Measurements from ENCODE around the gene ENPP6. TPM values are rescaled to one million over a fixed set of nuclear protein-coding genes. Genes with fewer than 3 reads are reported as not detected.

Gene ENPP6
- total and polyA plus RNA-seq, 2 of the 13 experiments (the other 11 are each of a cell fraction or from before 2014, with no cell fraction given), result not detected

DNA sequence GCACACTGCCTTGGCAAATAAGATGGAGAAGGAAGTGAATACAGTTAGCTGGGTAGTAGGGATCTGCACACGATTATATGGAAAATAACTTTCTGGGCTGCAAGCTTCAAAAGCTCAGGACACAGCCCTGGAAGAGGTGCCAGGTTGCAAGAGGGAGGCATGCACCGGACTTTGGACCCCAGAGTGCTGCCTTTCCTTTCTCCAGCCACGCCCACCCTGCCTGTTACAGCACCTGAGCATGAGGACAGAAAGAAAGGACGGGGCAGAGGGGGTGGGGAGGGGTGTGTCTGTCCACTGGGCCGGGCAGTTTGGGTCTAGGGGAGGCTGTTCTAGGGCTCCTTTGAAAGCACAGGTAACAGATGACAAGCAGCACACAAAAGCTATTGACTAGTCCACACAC lies 152.8 kb downstream of the ENPP6 start:
- Histone ChIP-seq H2AFZ (ENCODE audit: low read length) (no peak overlapping the region), H4K20me1 (ENCODE audit: insufficient read depth, low read length) (no peaks in the 10 kb centered on the region), H3K36me3 (replicated peaks in 1 of 2; ENCODE audit: control insufficient read depth in 1 of 2, insufficient read depth in 2 of 2, low read length in 2 of 2) (no peaks in the 10 kb centered on the region), H3K9me3 (ENCODE audit: low read length) (no peaks in the 10 kb centered on the region), H3K27me3 (ENCODE audit: control insufficient read depth in 1 of 2, insufficient read depth in 2 of 2, low read length in 2 of 2) (no peaks in the 10 kb centered on the region; a peak in 1 of 5 replicates), H3K4me1 (ENCODE audit: insufficient read depth, low read length) (peaks cover 30% of the 10 kb centered on the region), H3K4me2 (ENCODE audit: low read depth, low read length) (peak overlapping the region; percentile 29; the same call in 1 of the 2 replicates), H3K27ac (ENCODE audit: extremely low read length, insufficient read depth, low read length) (no peak overlapping the region), H3K9ac (ENCODE audit: insufficient read depth, low read depth, low read length) (no peak overlapping the region), H3K79me2 (ENCODE audit: insufficient read depth, low read length) (no peaks in the 10 kb centered on the region), H3K4me3 (replicated peaks in 1 of 3; ENCODE audit: insufficient read depth in 1 of 3, low read depth in 2 of 3, low read length in 3 of 3) (no peak overlapping the region)
- intact Hi-C loops (cut with micrococcal nuclease; ENCODE audit: unreplicated experiment), result no loop called here
- ChIA-PET POLR2A (interaction anchor here (1.3 kb wide), 1 partner anchor 40 kb away, joined by 3 read pairs; no protein-coding TSS in a partner anchor), CTCF (ENCODE audit: low intra/inter-chr PET ratio, low total read pairs) (no interaction called here)
- no TSS peak for BruUV-seq (replicated peaks)
- DNase-seq (ENCODE audit: low spot score), result peak; percentile 28
- in situ Hi-C loops (cut with HindIII; ENCODE audit: extremely low pct_ligation_motif_present, low pct_unique_long_range_greater_than_20kb), result no loop called here
- WGBS (ENCODE audit: low lambda C conversion rate), result 2% methylated on average over 5 of the region's 5 CpGs
- peak; percentile 76 for ATAC-seq
- FAIRE-seq, result peak; percentile 23
- no peak for TF ChIP-seq ZNF615 (CRISPR knock-in tag; IDR thresholded peaks at IDR 0.05; ENCODE audit: borderline replicate concordance)
- TF ChIP-seq ZMYM3 (CRISPR knock-in tag; IDR thresholded peaks at IDR 0.05), result peak; percentile 66
- peak; percentile 87 for TF ChIP-seq HNF4A (CRISPR knock-in tag; IDR thresholded peaks at IDR 0.05)
- TF ChIP-seq, protein P1, sequence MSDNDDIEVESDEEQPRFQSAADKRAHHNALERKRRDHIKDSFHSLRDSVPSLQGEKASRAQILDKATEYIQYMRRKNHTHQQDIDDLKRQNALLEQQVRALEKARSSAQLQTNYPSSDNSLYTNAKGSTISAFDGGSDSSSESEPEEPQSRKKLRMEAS (IDR thresholded peaks at IDR 0.05), result peak; percentile 42; the same call in 1 of the 2 replicates
- TF ChIP-seq HNF4G (IDR thresholded peaks at IDR 0.05; ENCODE audit: borderline replicate concordance, low read depth, low read length), result peak; percentile 67
- TF ChIP-seq HNF4G (CRISPR knock-in tag; IDR thresholded peaks at IDR 0.05; ENCODE audit: borderline replicate concordance, low read depth), result peak; percentile 48; the same call in 1 of the 2 replicates
- TF ChIP-seq, protein P2, sequence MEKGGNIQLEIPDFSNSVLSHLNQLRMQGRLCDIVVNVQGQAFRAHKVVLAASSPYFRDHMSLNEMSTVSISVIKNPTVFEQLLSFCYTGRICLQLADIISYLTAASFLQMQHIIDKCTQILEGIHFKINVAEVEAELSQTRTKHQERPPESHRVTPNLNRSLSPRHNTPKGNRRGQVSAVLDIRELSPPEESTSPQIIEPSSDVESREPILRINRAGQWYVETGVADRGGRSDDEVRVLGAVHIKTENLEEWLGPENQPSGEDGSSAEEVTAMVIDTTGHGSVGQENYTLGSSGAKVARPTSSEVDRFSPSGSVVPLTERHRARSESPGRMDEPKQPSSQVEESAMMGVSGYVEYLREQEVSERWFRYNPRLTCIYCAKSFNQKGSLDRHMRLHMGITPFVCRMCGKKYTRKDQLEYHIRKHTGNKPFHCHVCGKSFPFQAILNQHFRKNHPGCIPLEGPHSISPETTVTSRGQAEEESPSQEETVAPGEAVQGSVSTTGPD (CRISPR knock-in tag; IDR thresholded peaks at IDR 0.05), result no peak
- TF ChIP-seq, protein P3, sequence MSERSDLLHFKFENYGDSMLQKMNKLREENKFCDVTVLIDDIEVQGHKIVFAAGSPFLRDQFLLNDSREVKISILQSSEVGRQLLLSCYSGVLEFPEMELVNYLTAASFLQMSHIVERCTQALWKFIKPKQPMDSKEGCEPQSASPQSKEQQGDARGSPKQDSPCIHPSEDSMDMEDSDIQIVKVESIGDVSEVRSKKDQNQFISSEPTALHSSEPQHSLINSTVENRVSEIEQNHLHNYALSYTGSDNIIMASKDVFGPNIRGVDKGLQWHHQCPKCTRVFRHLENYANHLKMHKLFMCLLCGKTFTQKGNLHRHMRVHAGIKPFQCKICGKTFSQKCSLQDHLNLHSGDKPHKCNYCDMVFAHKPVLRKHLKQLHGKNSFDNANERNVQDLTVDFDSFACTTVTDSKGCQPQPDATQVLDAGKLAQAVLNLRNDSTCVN (CRISPR knock-in tag; IDR thresholded peaks at IDR 0.05; ENCODE audit: borderline replicate concordance), result no peak
- no peak for TF ChIP-seq STAG1 (CRISPR knock-in tag; IDR thresholded peaks at IDR 0.05)
- TF ChIP-seq GATAD2A (CRISPR knock-in tag; IDR thresholded peaks at IDR 0.05), result peak; percentile 18; the same call in 1 of the 2 replicates
- 0 out of 2 replicates have a peak, but pooled peaks have one; percentile 6 for TF ChIP-seq ZNF121 (CRISPR knock-in tag; IDR thresholded peaks at IDR 0.05)
- no peak for TF ChIP-seq SP1 (IDR thresholded peaks at IDR 0.05)
- 0 out of 2 replicates have a peak, but pooled peaks have one; percentile 16 for TF ChIP-seq SP1 (CRISPR knock-in tag; IDR thresholded peaks at IDR 0.05)
- TF ChIP-seq, protein P4, sequence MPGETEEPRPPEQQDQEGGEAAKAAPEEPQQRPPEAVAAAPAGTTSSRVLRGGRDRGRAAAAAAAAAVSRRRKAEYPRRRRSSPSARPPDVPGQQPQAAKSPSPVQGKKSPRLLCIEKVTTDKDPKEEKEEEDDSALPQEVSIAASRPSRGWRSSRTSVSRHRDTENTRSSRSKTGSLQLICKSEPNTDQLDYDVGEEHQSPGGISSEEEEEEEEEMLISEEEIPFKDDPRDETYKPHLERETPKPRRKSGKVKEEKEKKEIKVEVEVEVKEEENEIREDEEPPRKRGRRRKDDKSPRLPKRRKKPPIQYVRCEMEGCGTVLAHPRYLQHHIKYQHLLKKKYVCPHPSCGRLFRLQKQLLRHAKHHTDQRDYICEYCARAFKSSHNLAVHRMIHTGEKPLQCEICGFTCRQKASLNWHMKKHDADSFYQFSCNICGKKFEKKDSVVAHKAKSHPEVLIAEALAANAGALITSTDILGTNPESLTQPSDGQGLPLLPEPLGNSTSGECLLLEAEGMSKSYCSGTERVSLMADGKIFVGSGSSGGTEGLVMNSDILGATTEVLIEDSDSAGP (CRISPR knock-in tag; IDR thresholded peaks at IDR 0.05; ENCODE audit: borderline replicate concordance), result 0 out of 2 replicates have a peak, but pooled peaks have one; percentile 26
- peak; percentile 27; the same call in 1 of the 2 replicates for TF ChIP-seq ARID5B (CRISPR knock-in tag; IDR thresholded peaks at IDR 0.05)
- no peak for TF ChIP-seq JUN (CRISPR knock-in tag; IDR thresholded peaks at IDR 0.05)

Data from HepG2 (cell line).